T-cell (primary cell): ENCODE measurements around the gene OTOP3. TPM values are rescaled to one million over a fixed set of nuclear protein-coding genes. Genes with fewer than 3 reads are reported as not detected.

ENCODE experiments used
- ATAC-seq, 4 experiments: fragments of 200-7000 bp in 3 of 4; fragments of 150-1000 bp in 1 of 4; cut with Tn5 transposase; replicated peaks in 1 of 4; 1 replicate in 3 of 4; 2 replicates in 1 of 4; pipeline ENCODE4 v1.10.0; 2021; ENCODE audit warnings: moderate library complexity in 3 of 4, mild to moderate bottlenecking in 2 of 4, moderate number of reproducible peaks in 1 of 4
- CTCF ChIA-PET, 2 donors: fragments of 300-600 bp; sonication (Branson Sonifier 250); formaldehyde crosslinking; loops; one replicate each; lab custom pipeline; 2022; ENCODE audit warnings: antibody characterized with exemption in 2 of 2; lab: Charles Lee
- POLR2A ChIA-PET, 2 donors: fragments of 300-600 bp; sonication (Branson Sonifier 250); formaldehyde crosslinking; loops; one replicate each; lab custom pipeline; 2022; ENCODE audit warnings: antibody characterized with exemption in 2 of 2; lab: Charles Lee
- DNase-seq, 35 experiments: peaks; one replicate each; pipeline versions ENCODE4 v3.0.0 to v3.0.0-alpha.2; 2013 to 2023
- H3K27ac ChIP-seq: one replicate; pipeline ENCODE4 v1.5.1; 2013; ENCODE audit warnings: low read length
- H3K27me3 ChIP-seq, 2 experiments: replicated peaks in 1 of 2; 1 replicate in 1 of 2; 2 replicates in 1 of 2; pipeline versions ENCODE4 v1.6.1 to v1.7.0; 2013; ENCODE audit warnings: low read length in 1 of 2, mixed read lengths in 1 of 2; ENCODE audit not compliant: control insufficient read depth in 2 of 2, insufficient read depth in 2 of 2; ENCODE audit errors: extremely low read depth in 1 of 2
- H3K36me3 ChIP-seq, 2 donors: 1 replicate in 1 of 2; 2 replicates in 1 of 2; pipeline versions ENCODE4 v1.6.1 to v1.7.0; 2013; ENCODE audit warnings: low read length in 1 of 2; ENCODE audit not compliant: control insufficient read depth in 2 of 2, insufficient read depth in 1 of 2; ENCODE audit errors: extremely low read depth in 1 of 2
- H3K4me1 ChIP-seq, 2 experiments: 1 replicate in 1 of 2; 2 replicates in 1 of 2; pipeline versions ENCODE4 v1.6.1 to v1.7.0; 2013; ENCODE audit warnings: low read length in 2 of 2, mixed read lengths in 1 of 2; ENCODE audit not compliant: insufficient read depth in 2 of 2, control insufficient read depth in 1 of 2; ENCODE audit errors: extremely low read depth in 1 of 2
- H3K4me3 ChIP-seq, 2 donors: 1 replicate in 1 of 2; 2 replicates in 1 of 2; pipeline versions ENCODE4 v1.5.1 to v1.7.0; 2013; ENCODE audit warnings: mild to moderate bottlenecking in 2 of 2, low read length in 1 of 2, moderate library complexity in 1 of 2; ENCODE audit not compliant: control insufficient read depth in 1 of 2; ENCODE audit errors: extremely low read depth in 1 of 2
- H3K9me3 ChIP-seq: 2 replicates; pipeline ENCODE4 v1.7.0; 2013
- H3K27ac Mint-ChIP-seq, 2 donors: one replicate each; pipeline ENCODE4 v1.8.0; 2020 to 2021; ENCODE audit warnings: mild to moderate bottlenecking in 2 of 2, mixed read lengths in 2 of 2
- H3K27me3 Mint-ChIP-seq, 2 donors: one replicate each; pipeline ENCODE4 v1.8.0; 2021 to 2022; ENCODE audit warnings: mixed read lengths in 2 of 2
- H3K36me3 Mint-ChIP-seq: one replicate; pipeline ENCODE4 v1.8.0; 2021; ENCODE audit warnings: mixed read lengths
- H3K4me1 Mint-ChIP-seq, 3 donors: one replicate each; pipeline ENCODE4 v1.8.0; 2020 to 2022; ENCODE audit warnings: mixed read lengths in 3 of 3, mild to moderate bottlenecking in 1 of 3
- H3K4me3 Mint-ChIP-seq, 3 donors: one replicate each; pipeline ENCODE4 v1.8.0; 2020 to 2022; ENCODE audit warnings: mild to moderate bottlenecking in 3 of 3, mixed read lengths in 3 of 3, moderate library complexity in 3 of 3
- H3K9me3 Mint-ChIP-seq, 3 donors: one replicate each; pipeline ENCODE4 v1.8.0; 2020 to 2022; ENCODE audit warnings: mixed read lengths in 3 of 3
- WGBS: methylation state at CpG from one replicate; pipeline ENCODE4 v1.1.5; 2013; ENCODE audit warnings: missing lambda C conversion rate; ENCODE audit not compliant: insufficient coverage; 5-methylcytosine and 5-hydroxymethylcytosine counted together
- total RNA-seq, 35 experiments: library from RNA in 6 of 35; stranded (reverse) in 6 of 35; fragments of 120-200 nt in 1 of 35; gene quantifications; one replicate each; pipeline versions ENCODE4 v1.2.1 to v1.2.4 and lab custom pipeline; 2013 to 2026

OTOP3 gene
- total RNA-seq, 5 donors from 2014 or later (not counting 1 experiment from before 2014, with no cell fraction given) = not detected

- H3K4me3 ChIP-seq = no peak overlapping the region
- H3K4me1 Mint-ChIP-seq = peaks cover 18 to 20% (median 19%) of the 10 kb centered on the region in 3 donors
- WGBS = no CpG with 5 or more reads among the region's 3 CpGs
- peaks cover 8 to 26% of the 10 kb centered on the region in 2 experiments for H3K4me1 ChIP-seq
- no peak overlapping the region for H3K4me3 Mint-ChIP-seq
- ChIA-PET CTCF (no interaction called here), POLR2A (interaction anchor here in 1 of 2 donors (0.6 kb wide), 1 partner anchor 540 kb away, joined by 3 read pairs; no protein-coding TSS in a partner anchor)
- peaks cover 0 to 20% of the 10 kb centered on the region in 2 donors for H3K27me3 Mint-ChIP-seq
- H3K27me3 ChIP-seq = peaks cover 2 to 31% of the 10 kb centered on the region in 2 experiments
- ATAC-seq (no peak), DNase-seq (no peak)
- H3K36me3 ChIP-seq = no peaks in the 10 kb centered on the region
- H3K9me3 Mint-ChIP-seq = no peaks in the 10 kb centered on the region
- no peak overlapping the region for H3K27ac ChIP-seq
- no peak overlapping the region for H3K27ac Mint-ChIP-seq
- no peaks in the 10 kb centered on the region for H3K9me3 ChIP-seq
- no peaks in the 10 kb centered on the region for H3K36me3 Mint-ChIP-seq
These were observed 42.1 kb downstream of the OTOP3 start for GRCh38 chr17:74977802-74978201.

GRCh38 chr17:74978240-74978639, 42.5 kb downstream of the OTOP3 start:
- Mint-ChIP-seq H3K4me3 (no peak overlapping the region), H3K27ac (no peak overlapping the region), H3K36me3 (no peaks in the 10 kb centered on the region), H3K27me3 (peaks cover 0 to 15% of the 10 kb centered on the region in 2 donors), H3K9me3 (no peaks in the 10 kb centered on the region), H3K4me1 (peaks cover 13 to 16% (median 14%) of the 10 kb centered on the region in 3 donors)
- peaks cover 2 to 26% of the 10 kb centered on the region in 2 experiments for H3K27me3 ChIP-seq
- POLR2A ChIA-PET = no interaction called here
- CTCF ChIA-PET = no interaction called here
- ATAC-seq (no peak), DNase-seq (no peak)
- H3K36me3 ChIP-seq = no peaks in the 10 kb centered on the region
- no peak overlapping the region for H3K4me3 ChIP-seq
- WGBS = 69% methylated on average over 2 of the region's 3 CpGs
- no peak overlapping the region for H3K27ac ChIP-seq
- peaks cover 6 to 22% of the 10 kb centered on the region in 2 experiments for H3K4me1 ChIP-seq
- H3K9me3 ChIP-seq = no peaks in the 10 kb centered on the region

- peaks cover 0 to 11% of the 10 kb centered on the region in 2 donors for H3K27me3 Mint-ChIP-seq
- CTCF ChIA-PET = interaction anchor here in 1 of 2 donors (0.6 kb wide), 1 partner anchor 261 kb away, joined by 3 read pairs; no protein-coding TSS in a partner anchor
- H3K4me3 Mint-ChIP-seq = peak overlapping the region in 1 of 3 donors; percentile 41
These were observed 43.9 kb downstream of the OTOP3 start for GRCh38 chr17:74979408-74980146.

GRCh38 chr17:74981318-74981978, 45.8 kb downstream of the OTOP3 start:
- Histone ChIP-seq H3K27ac (peak overlapping the region; percentile 59), H3K36me3 (no peaks in the 10 kb centered on the region), H3K9me3 (no peaks in the 10 kb centered on the region), H3K4me3 (peak overlapping the region; percentile 55 to 81), H3K4me1 (peaks cover 6 to 19% of the 10 kb centered on the region in 2 experiments), H3K27me3 (peaks cover 2 to 11% of the 10 kb centered on the region in 2 experiments)
- peak overlapping the region; percentile 84 to 91 for H3K27ac Mint-ChIP-seq
- ATAC-seq = peak; percentile 2 to 23 (median 12)
- peaks cover 13 to 16% (median 16%) of the 10 kb centered on the region in 3 donors for H3K4me1 Mint-ChIP-seq
- no peaks in the 10 kb centered on the region for H3K9me3 Mint-ChIP-seq
- peak overlapping the region; percentile 76 to 89 (median 87) for H3K4me3 Mint-ChIP-seq
- DNase-seq = no peak
- no peaks in the 10 kb centered on the region for H3K36me3 Mint-ChIP-seq
- ChIA-PET POLR2A (no interaction called here), CTCF (no interaction called here)
- peaks cover 0 to 6% of the 10 kb centered on the region in 2 donors for H3K27me3 Mint-ChIP-seq
- WGBS = 60% methylated on average over 9 of the region's 16 CpGs

More at GRCh38 chr17:74979408-74980146, 43.9 kb downstream of the OTOP3 start:
- no peak overlapping the region for H3K4me3 ChIP-seq
- H3K27me3 ChIP-seq = peaks cover 2 to 13% of the 10 kb centered on the region in 2 experiments
- no peaks in the 10 kb centered on the region for H3K36me3 ChIP-seq
- no peak for ATAC-seq
- DNase-seq = no peak
- no peak overlapping the region for H3K27ac ChIP-seq
- POLR2A ChIA-PET = interaction anchor here in 1 of 2 donors (0.5 kb wide), 1 partner anchor 27 kb away, joined by 4 read pairs; no protein-coding TSS in a partner anchor
- H3K4me1 ChIP-seq = peaks cover 6 to 19% of the 10 kb centered on the region in 2 experiments
- Mint-ChIP-seq H3K4me1 (peaks cover 13 to 15% (median 14%) of the 10 kb centered on the region in 3 donors), H3K36me3 (no peaks in the 10 kb centered on the region), H3K27ac (peak overlapping the region; percentile 19 to 22), H3K9me3 (no peaks in the 10 kb centered on the region)
- H3K9me3 ChIP-seq = no peaks in the 10 kb centered on the region
- WGBS = 83% methylated on average over 8 of the region's 17 CpGs

- H3K27ac Mint-ChIP-seq = peak overlapping the region; percentile 84 to 91
- peaks cover 17 to 23% (median 23%) of the 10 kb centered on the region in 3 donors for H3K4me1 Mint-ChIP-seq
- H3K27me3 Mint-ChIP-seq = peaks cover 0 to 6% of the 10 kb centered on the region in 2 donors
These were observed 46.4 kb downstream of the OTOP3 start for GRCh38 chr17:74981979-74982662.

More at GRCh38 chr17:74981979-74982662, 46.4 kb downstream of the OTOP3 start:
- POLR2A ChIA-PET = interaction anchor here in 1 of 2 donors (0.6 kb wide), 1 partner anchor 108 kb away, joined by 3 read pairs; no protein-coding TSS in a partner anchor
- CTCF ChIA-PET = no interaction called here
- no peaks in the 10 kb centered on the region for H3K36me3 ChIP-seq
- H3K27ac ChIP-seq = peak overlapping the region; percentile 59
- no peaks in the 10 kb centered on the region for H3K9me3 Mint-ChIP-seq
- under 1% methylated on average over 60 of the region's 61 CpGs for WGBS
- H3K4me3 Mint-ChIP-seq = peak overlapping the region; percentile 76 to 89 (median 87)
- ATAC-seq (peak; percentile 94 to 96 (median 96)), DNase-seq (peak; percentile 54 to 90 (median 78))
- no peaks in the 10 kb centered on the region for H3K36me3 Mint-ChIP-seq
- peaks cover 10 to 24% of the 10 kb centered on the region in 2 experiments for H3K4me1 ChIP-seq
- no peaks in the 10 kb centered on the region for H3K9me3 ChIP-seq
- H3K4me3 ChIP-seq = peak overlapping the region; percentile 55 to 81
- H3K27me3 ChIP-seq = peaks cover 2 to 10% of the 10 kb centered on the region in 2 experiments
